Spleen (tissue), 3 donors: ENCODE results near the gene HERC3.

Experiments used
- POLR2A ChIP-seq, 3 donors: fragments of 450-650 bp; IDR thresholded peaks; one replicate each; pipeline ENCODE4 v1.5.1; 2017; ENCODE audit warnings: antibody characterized with exemption in 3 of 3, mild to moderate bottlenecking in 1 of 3
- POLR2AphosphoS5 ChIP-seq, 3 donors: sonication (generic); formaldehyde crosslinking; IDR thresholded peaks; one replicate each; pipeline ENCODE4 v1.5.1; 2017; ENCODE audit warnings: antibody characterized with exemption in 3 of 3

GRCh38 chr4:88752754-88753153 is 160.5 kb downstream of the HERC3 start:
- TF ChIP-seq POLR2A (IDR thresholded peaks at IDR 0.05): no peak
- TF ChIP-seq POLR2AphosphoS5 (IDR thresholded peaks at IDR 0.05): no peak
